B cell (primary cell): ENCODE results near the gene LCT.

Experiments used
- CTCF ChIP-seq: fragments of 200-600 bp; IDR thresholded peaks from one replicate; pipeline ENCODE4 v1.8.0; 2022; ENCODE audit warnings: antibody characterized with exemption, mild to moderate bottlenecking
- EZH2 ChIP-seq: IDR thresholded peaks from 2 replicates; pipeline ENCODE4 v1.6.1; 2012; ENCODE audit warnings: borderline replicate concordance, low read depth, mild to moderate bottlenecking, moderate library complexity, low read length; ENCODE audit not compliant: insufficient read depth, poor library complexity, severe bottlenecking

DNA sequence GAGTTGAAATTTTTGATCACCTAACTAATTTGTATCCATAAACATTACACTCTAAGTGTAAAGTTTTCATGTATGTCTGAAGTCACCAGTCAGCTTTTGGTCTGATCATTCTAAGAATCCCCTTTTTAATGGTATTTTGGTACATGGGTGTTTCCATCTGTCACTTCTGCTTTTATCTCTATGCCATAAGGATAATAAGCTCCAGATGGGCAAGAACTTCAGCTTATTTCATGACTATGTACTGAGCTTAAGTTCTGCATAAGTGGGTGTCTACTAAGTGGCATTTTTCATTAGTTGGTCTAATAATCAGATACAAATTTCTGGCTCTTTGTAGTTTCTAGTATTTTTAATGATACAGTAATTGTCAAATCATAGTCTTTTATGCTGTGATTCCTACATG is 75.0 kb downstream of the LCT start:
- TF ChIP-seq CTCF (no peak), EZH2 (no peak)
